Activated T-cell treated with anti-CD3 and anti-CD28 coated beads, Interleukin-2, amount 50 U/mL, for 72 hours (primary cell): ENCODE results near the gene GANC. TPM values are rescaled to one million over a fixed set of nuclear protein-coding genes. Genes with fewer than 3 reads are reported as not detected.
"Not testable (repeated sequence)": the region's sequence is repeated elsewhere in the genome, so short reads cannot be mapped to it uniquely, and the experiment has no call there.

ENCODE experiments used
- ATAC-seq, 2 donors: fragments of 150-1000 bp; cut with Tn5 transposase; replicated peaks in 1 of 2; 2 replicates each; pipeline ENCODE4 v1.10.0; 2021; ENCODE audit warnings: moderate library complexity in 2 of 2, mild to moderate bottlenecking in 1 of 2
- DNase-seq, 2 donors: peaks; one replicate each; pipeline ENCODE4 v3.0.0; 2021 to 2022; ENCODE audit warnings: mixed read lengths in 1 of 2
- H3K27ac Mint-ChIP-seq: one replicate; pipeline ENCODE4 v1.8.0; 2022; ENCODE audit warnings: mild to moderate bottlenecking, moderate library complexity, mixed read lengths
- H3K27me3 Mint-ChIP-seq: one replicate; pipeline ENCODE4 v1.8.0; 2022; ENCODE audit warnings: low read depth, mixed read lengths
- H3K36me3 Mint-ChIP-seq, 2 donors: one replicate each; pipeline ENCODE4 v1.8.0; 2022; ENCODE audit warnings: mixed read lengths in 2 of 2, mild to moderate bottlenecking in 1 of 2; ENCODE audit not compliant: insufficient read depth in 2 of 2
- H3K4me1 Mint-ChIP-seq: one replicate; pipeline ENCODE4 v1.8.0; 2022; ENCODE audit warnings: low read depth, mixed read lengths
- H3K4me3 Mint-ChIP-seq, 2 donors: one replicate each; pipeline ENCODE4 v1.8.0; 2022; ENCODE audit warnings: mild to moderate bottlenecking in 2 of 2, mixed read lengths in 2 of 2, moderate library complexity in 2 of 2
- H3K9me3 Mint-ChIP-seq, 2 donors: one replicate each; pipeline ENCODE4 v1.8.0; 2022; ENCODE audit warnings: mixed read lengths in 2 of 2
- total RNA-seq, 2 donors: library from RNA; stranded (reverse); gene quantifications; one replicate each; pipeline ENCODE4 v1.2.3, GENCODE V29; 2022

Gene GANC
- total RNA-seq, 2 donors from 2014 or later: 27.3 to 34.1 TPM

DNA sequence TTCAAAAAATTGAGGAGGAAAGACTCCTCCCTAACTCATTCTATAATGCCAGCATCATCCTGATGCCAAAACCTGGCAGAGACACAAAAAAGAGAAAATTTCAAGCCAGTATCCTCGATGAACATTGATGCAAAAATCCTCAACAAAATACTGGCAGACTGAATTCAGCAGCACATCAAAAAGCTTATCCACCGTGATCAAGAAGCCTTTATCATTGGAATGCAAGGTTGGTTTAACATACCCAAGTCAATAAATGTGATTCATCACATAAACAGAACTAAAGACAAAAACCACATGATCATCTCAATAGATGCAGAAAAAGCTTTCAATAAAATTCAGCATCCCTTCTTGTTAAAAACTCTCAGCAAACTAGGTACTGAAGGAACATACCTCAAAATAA is 62.1 kb downstream of the GANC start:
- Mint-ChIP-seq H3K27ac (no peak overlapping the region), H3K4me1 (no peaks in the 10 kb centered on the region), H3K36me3 (peaks cover 13 to 17% of the 10 kb centered on the region in 2 donors), H3K27me3 (no peaks in the 10 kb centered on the region), H3K9me3 (peaks cover 10 to 18% of the 10 kb centered on the region in 2 donors), H3K4me3 (no peak overlapping the region)
- ATAC-seq: no peak
- DNase-seq: no peak

DNA sequence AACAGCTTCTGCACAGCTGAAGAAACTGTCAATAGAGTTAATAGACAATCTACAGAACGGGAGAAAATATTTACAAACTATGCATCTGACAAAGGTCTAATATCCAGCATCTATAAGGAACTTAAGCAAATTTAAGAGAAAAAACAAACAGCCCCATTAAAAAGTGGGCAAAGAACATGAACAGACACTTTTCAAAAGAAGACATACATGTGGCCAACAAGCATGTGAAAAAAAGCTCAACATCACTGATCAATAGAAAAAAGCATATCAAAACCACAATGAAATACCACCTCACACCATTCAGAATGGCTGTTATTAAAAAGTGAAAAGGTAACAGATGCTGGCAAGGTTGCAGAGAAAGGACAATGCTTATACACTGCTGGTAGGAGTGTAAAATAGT is 63.6 kb downstream of the GANC start:
- H3K4me1 Mint-ChIP-seq, H3K27ac Mint-ChIP-seq, DNase-seq, H3K4me3 Mint-ChIP-seq, ATAC-seq, H3K27me3 Mint-ChIP-seq: not testable (repeated sequence)
- Mint-ChIP-seq H3K36me3 (peaks cover 13 to 17% of the 10 kb centered on the region in 2 donors), H3K9me3 (peaks cover 10 to 18% of the 10 kb centered on the region in 2 donors)

DNA sequence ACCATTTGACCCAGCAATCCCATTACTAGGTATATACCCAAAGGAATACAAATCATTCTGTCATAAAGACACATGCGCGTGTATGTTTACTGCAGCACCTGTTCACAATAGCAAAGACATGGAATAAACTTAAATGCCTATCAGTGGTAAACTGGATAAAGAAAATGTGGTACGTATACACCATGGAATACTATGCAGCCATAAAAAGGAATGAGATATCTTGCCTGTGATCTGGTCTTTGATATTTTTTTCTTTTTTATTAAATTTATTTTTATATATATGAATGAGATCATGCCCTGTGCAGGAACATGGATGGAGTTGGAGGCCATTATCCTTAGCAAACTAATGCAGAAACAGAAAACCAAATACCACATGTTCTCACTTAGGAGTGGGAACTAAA is 64.1 kb downstream of the GANC start:
- H3K4me1 Mint-ChIP-seq, H3K4me3 Mint-ChIP-seq, H3K27me3 Mint-ChIP-seq, ATAC-seq, DNase-seq, H3K27ac Mint-ChIP-seq: not testable (repeated sequence)
- peaks cover 10 to 18% of the 10 kb centered on the region in 2 donors for H3K9me3 Mint-ChIP-seq
- H3K36me3 Mint-ChIP-seq: peaks cover 13 to 17% of the 10 kb centered on the region in 2 donors

DNA sequence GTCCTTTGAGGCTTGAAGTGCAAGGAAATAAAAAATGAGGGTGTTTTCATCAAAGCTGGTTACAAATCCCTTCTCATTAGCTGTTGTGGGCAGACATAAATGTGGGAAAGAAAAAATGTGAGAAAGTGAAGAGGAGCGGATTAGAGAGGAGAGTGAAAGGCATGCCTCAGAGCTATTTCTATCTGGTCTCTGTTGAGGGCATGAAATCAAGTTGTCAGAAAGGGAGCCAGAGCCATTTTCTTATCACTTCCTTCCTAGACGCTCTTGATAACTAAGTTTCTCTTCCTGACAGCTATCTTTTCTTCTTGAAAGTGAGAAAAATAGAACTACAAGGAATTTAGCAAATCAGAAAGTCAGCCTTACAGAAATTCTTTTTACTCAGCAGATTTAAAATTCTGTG is 65.5 kb downstream of the GANC start:
- no peak overlapping the region for H3K4me3 Mint-ChIP-seq
- no peak for DNase-seq

DNA sequence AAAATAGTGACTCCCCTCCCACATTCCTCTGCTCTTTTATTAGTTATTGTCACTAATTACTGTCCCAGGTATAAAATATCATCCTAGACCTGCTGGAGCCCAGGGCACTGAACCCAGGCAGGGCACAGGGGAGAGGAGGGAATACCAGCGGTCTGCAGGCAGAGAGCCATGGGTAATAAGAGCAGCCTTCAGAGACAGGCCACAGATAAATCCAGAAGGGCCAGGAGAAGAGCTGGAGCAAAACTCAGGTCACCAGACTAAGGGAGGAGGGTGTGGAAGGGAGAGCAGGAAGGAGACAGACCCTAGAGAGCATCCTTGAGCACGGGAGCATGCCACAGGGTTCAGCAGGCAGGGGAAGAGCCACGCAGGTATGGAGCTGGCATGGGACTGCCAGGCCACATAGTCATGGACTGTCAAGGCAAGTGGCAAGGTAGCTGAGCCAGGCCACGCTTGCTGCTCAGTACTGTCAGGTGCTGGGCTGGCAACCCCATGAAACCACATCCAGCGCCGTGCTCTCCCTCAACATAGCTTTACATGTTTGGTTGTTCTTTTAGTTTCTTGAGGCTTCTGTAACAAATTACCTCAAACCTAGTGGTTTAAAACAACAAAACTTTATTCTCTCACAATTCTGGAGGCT is 70.7 kb downstream of the GANC start:
- Mint-ChIP-seq H3K36me3 (peaks cover 0 to 5% of the 10 kb centered on the region in 2 donors), H3K4me3 (no peak overlapping the region), H3K27ac (peak overlapping the region; percentile 50), H3K9me3 (no peaks in the 10 kb centered on the region), H3K4me1 (no peaks in the 10 kb centered on the region), H3K27me3 (no peaks in the 10 kb centered on the region)
- ATAC-seq (no peak), DNase-seq (no peak)

More for the DNA sequence above, 65.5 kb downstream of the GANC start:
- Mint-ChIP-seq H3K27ac (no peak overlapping the region), H3K9me3 (peaks cover 10 to 18% of the 10 kb centered on the region in 2 donors), H3K4me1 (no peaks in the 10 kb centered on the region), H3K36me3 (peaks cover 13 to 15% of the 10 kb centered on the region in 2 donors), H3K27me3 (no peaks in the 10 kb centered on the region)
- ATAC-seq: no peak

DNA sequence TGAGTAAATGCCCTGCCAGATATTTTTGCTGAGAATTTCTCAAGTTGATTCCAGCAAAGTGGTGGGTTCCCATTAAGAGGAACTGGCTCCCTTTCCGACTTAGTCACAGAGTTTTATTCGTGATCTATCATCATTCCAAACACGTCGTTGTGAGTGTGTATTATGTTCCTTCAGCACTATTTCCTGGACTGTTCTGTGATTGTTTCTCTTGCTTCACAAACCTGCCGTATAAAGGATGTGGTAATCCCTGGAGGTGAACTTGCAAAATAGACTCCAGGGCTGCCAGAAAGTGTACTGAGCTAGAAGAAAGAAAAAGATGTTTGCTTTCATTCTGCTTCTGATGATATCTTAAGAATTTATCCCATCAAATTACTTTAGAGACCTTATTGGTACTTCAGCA is 71.8 kb downstream of the GANC start:
- H3K9me3 Mint-ChIP-seq: no peaks in the 10 kb centered on the region
- H3K36me3 Mint-ChIP-seq: peaks cover 0 to 6% of the 10 kb centered on the region in 2 donors
- no peak overlapping the region for H3K4me3 Mint-ChIP-seq
- H3K27me3 Mint-ChIP-seq: no peaks in the 10 kb centered on the region
- peaks cover 5% of the 10 kb centered on the region for H3K4me1 Mint-ChIP-seq
- DNase-seq (no peak), ATAC-seq (no peak)
- H3K27ac Mint-ChIP-seq: no peak overlapping the region

DNA sequence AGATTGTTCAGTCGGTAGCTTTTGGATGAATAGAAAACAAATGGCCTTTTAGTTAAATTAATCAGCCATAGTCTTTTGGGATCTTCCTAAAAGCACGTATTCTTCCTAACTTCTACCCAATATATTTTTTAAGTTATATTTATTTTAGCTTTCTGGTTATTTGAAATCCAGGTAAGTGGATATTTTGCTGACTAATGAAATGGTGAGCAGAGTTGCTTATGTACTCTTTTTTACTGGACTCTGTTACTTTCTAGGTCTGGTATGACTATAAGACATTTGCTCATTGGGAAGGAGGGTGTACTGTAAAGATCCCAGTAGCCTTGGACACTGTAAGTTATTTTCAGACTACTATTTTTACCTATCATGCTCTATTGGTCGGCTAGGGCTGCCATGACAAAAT is 72.5 kb downstream of the GANC start:
- H3K9me3 Mint-ChIP-seq: no peaks in the 10 kb centered on the region
- no peak overlapping the region for H3K27ac Mint-ChIP-seq
- ATAC-seq: no peak
- DNase-seq: no peak
- H3K4me3 Mint-ChIP-seq: no peak overlapping the region
- H3K4me1 Mint-ChIP-seq: peaks cover 5% of the 10 kb centered on the region
- H3K27me3 Mint-ChIP-seq: no peaks in the 10 kb centered on the region
- H3K36me3 Mint-ChIP-seq: peaks cover 0 to 8% of the 10 kb centered on the region in 2 donors

DNA sequence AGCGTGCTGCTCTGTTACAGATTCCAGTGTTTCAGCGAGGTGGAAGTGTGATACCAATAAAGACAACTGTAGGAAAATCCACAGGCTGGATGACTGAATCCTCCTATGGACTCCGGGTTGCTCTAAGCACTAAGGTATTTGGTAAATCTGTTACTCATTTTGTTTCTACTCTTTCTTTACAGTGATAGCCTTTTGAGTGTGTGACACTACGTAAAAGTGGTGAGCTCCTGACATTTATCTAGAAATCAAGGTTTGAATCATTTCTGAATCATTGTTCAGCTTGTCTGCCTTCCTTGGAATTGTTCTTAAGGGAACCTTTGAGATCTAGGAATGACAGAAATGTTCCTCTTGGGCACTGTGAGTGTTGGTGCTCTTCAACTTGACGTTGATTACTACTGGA is 75.1 kb downstream of the GANC start:
- Mint-ChIP-seq H3K4me1 (peaks cover 5% of the 10 kb centered on the region), H3K9me3 (no peaks in the 10 kb centered on the region), H3K27me3 (no peaks in the 10 kb centered on the region), H3K27ac (peak overlapping the region; percentile 79), H3K4me3 (no peak overlapping the region), H3K36me3 (peaks cover 0 to 11% of the 10 kb centered on the region in 2 donors)
- ATAC-seq: peak; percentile 51 to 80
- no peak for DNase-seq

DNA sequence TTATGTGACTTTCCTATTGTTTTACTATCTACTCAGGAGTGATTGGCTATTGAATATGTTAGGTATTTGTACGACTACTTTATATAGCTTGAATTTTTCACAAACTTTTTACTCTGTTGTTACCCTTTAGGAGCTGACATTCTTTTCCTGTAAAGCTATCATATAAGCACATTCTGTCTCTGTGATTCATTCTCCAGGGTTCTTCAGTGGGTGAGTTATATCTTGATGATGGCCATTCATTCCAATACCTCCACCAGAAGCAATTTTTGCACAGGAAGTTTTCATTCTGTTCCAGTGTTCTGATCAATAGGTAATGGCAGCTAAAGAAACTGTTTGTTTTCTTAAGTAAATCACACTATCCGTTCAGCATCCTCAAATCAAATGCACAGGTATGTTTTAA is 76.2 kb downstream of the GANC start:
- ATAC-seq: peak; percentile 62 to 83

DNA sequence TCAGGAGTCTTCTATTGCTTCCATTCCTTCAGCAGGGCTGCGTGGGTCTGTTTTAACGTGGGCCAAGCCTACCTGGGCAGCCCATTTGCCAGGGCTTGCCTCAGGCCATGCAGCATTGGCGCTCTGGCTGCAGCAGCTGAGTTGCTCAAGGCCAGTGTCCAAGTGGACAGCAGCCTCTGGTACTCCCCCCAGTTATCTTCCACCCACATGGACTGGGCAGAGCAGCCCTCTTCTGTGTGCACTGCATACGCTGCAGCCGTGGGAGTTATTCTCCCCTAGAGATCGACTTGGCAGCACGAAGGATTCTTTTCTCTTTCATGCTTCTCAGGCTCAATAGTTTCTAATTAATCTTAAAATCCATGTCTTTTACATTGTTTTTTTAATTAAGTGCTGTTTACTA is 79.4 kb downstream of the GANC start:
- peaks cover 5% of the 10 kb centered on the region for H3K4me1 Mint-ChIP-seq
- no peaks in the 10 kb centered on the region for H3K27me3 Mint-ChIP-seq

More for the DNA sequence above, 76.2 kb downstream of the GANC start:
- H3K27ac Mint-ChIP-seq: peak overlapping the region; percentile 98
- peak overlapping the region in 1 of 2 donors; percentile 70 for H3K4me3 Mint-ChIP-seq
- peaks cover 2 to 13% of the 10 kb centered on the region in 2 donors for H3K36me3 Mint-ChIP-seq
- no peaks in the 10 kb centered on the region for H3K9me3 Mint-ChIP-seq
- no peak for DNase-seq
- H3K4me1 Mint-ChIP-seq: peaks cover 5% of the 10 kb centered on the region
- no peaks in the 10 kb centered on the region for H3K27me3 Mint-ChIP-seq

DNA sequence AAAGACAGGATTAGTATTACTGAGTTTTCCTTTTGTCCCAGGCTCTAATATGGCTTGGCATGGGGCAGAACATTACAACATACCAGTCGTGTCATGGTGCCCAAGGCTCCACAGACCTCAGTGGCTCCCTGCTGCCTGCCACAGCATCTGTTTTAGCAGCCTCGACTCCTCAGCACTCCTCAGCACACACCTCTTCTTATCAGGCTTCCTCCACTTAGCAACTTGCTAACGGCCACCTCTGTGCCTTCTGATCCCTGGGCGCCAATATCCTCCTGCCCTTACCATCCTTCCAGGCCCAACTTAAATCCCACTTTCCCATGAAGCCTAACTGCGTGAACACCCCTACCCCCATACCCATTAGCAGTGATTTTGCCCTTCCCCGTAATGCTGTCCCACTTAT is 80.1 kb downstream of the GANC start:
- ATAC-seq (no peak), DNase-seq (no peak)
- no peak overlapping the region for H3K4me3 Mint-ChIP-seq
- H3K27me3 Mint-ChIP-seq: no peaks in the 10 kb centered on the region
- no peak overlapping the region for H3K27ac Mint-ChIP-seq
- no peaks in the 10 kb centered on the region for H3K9me3 Mint-ChIP-seq
- peaks cover 5% of the 10 kb centered on the region for H3K4me1 Mint-ChIP-seq
- H3K36me3 Mint-ChIP-seq: peaks cover 2 to 9% of the 10 kb centered on the region in 2 donors

More for the DNA sequence above, 79.4 kb downstream of the GANC start:
- no peak overlapping the region for H3K4me3 Mint-ChIP-seq
- H3K36me3 Mint-ChIP-seq: peaks cover 2 to 9% of the 10 kb centered on the region in 2 donors
- no peak for ATAC-seq
- no peak for DNase-seq
- H3K9me3 Mint-ChIP-seq: no peaks in the 10 kb centered on the region
- no peak overlapping the region for H3K27ac Mint-ChIP-seq

DNA sequence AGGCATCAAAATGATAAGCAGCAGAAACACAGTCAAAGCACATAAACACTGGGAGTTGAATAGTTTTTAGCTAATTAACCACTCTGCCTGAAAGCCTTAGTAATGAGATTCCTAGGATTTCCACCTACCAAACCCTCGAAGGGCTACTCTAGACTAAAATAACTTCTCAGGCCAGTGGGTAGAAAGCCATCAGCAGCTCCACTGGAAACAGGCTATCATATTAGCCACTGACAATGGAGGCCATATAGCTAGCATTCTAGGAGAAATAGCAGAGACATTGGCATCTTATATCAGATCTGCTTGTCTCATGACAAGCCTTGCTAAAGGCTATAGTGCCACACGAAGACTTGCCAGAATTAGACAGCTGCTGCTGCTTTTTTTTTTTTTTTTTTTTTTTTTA is 81.8 kb downstream of the GANC start:
- H3K36me3 Mint-ChIP-seq: peaks cover 2 to 7% of the 10 kb centered on the region in 2 donors
- H3K4me3 Mint-ChIP-seq: no peak overlapping the region

DNA sequence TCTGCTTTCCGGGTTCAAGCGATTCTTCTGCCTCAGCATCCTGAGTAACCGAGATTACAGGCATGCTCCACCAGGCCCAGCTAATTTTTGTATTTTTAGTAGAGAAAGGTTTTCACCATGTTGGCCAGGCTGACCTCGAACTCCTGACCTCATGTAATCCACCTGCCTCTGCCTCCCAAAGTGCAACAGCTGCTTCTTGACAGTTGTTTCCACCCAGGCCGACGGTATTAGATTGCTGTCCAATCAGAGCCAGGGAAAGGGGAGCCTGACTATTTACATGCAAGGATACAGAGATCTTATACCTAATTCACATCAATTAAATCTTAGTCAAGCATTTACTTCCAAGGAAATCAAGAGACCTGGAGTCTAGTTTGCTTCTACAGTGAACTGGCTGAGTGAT is 82.3 kb downstream of the GANC start:
- Mint-ChIP-seq H3K27me3 (no peaks in the 10 kb centered on the region), H3K27ac (no peak overlapping the region), H3K36me3 (peaks cover 2 to 6% of the 10 kb centered on the region in 2 donors), H3K4me3 (no peak overlapping the region), H3K9me3 (no peaks in the 10 kb centered on the region), H3K4me1 (no peaks in the 10 kb centered on the region)
- DNase-seq (no peak), ATAC-seq (no peak)

More for the DNA sequence above, 81.8 kb downstream of the GANC start:
- H3K9me3 Mint-ChIP-seq: no peaks in the 10 kb centered on the region
- H3K4me1 Mint-ChIP-seq: no peaks in the 10 kb centered on the region
- H3K27ac Mint-ChIP-seq: no peak overlapping the region
- H3K27me3 Mint-ChIP-seq: no peaks in the 10 kb centered on the region
- DNase-seq (no peak), ATAC-seq (no peak)

DNA sequence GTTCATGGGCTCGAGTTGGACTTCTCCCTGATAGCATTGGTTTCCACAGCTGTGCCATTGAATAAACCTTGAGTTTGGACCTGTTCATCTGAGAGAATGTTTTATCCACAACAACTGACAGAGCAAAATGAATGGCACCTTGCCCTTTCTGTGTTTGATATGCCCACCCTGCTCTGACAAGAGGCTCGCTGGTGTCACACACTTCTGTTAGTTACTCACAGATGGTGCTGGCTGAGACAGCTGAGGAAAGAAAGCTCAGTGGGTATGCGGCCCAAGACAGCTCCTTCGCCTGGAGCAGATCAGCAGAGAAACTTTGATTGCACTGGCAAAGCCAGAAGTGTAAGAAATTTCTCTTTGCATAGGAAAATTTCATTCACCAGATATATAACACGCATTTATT is 83.8 kb downstream of the GANC start:
- peaks cover 2 to 5% of the 10 kb centered on the region in 2 donors for H3K36me3 Mint-ChIP-seq
- H3K4me3 Mint-ChIP-seq: no peak overlapping the region
- ATAC-seq (no peak), DNase-seq (no peak)
- no peak overlapping the region for H3K27ac Mint-ChIP-seq
- no peaks in the 10 kb centered on the region for H3K4me1 Mint-ChIP-seq
- no peaks in the 10 kb centered on the region for H3K9me3 Mint-ChIP-seq
- H3K27me3 Mint-ChIP-seq: no peaks in the 10 kb centered on the region
